Measurements from ENCODE around the gene CREB3L4. TPM values are rescaled to one million over a fixed set of nuclear protein-coding genes. Genes with fewer than 3 reads are reported as not detected.

CREB3L4 gene, protein sequence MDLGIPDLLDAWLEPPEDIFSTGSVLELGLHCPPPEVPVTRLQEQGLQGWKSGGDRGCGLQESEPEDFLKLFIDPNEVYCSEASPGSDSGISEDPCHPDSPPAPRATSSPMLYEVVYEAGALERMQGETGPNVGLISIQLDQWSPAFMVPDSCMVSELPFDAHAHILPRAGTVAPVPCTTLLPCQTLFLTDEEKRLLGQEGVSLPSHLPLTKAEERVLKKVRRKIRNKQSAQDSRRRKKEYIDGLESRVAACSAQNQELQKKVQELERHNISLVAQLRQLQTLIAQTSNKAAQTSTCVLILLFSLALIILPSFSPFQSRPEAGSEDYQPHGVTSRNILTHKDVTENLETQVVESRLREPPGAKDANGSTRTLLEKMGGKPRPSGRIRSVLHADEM
- 6.5 and 7.6 TPM in 2 replicates for total RNA-seq

DNA sequence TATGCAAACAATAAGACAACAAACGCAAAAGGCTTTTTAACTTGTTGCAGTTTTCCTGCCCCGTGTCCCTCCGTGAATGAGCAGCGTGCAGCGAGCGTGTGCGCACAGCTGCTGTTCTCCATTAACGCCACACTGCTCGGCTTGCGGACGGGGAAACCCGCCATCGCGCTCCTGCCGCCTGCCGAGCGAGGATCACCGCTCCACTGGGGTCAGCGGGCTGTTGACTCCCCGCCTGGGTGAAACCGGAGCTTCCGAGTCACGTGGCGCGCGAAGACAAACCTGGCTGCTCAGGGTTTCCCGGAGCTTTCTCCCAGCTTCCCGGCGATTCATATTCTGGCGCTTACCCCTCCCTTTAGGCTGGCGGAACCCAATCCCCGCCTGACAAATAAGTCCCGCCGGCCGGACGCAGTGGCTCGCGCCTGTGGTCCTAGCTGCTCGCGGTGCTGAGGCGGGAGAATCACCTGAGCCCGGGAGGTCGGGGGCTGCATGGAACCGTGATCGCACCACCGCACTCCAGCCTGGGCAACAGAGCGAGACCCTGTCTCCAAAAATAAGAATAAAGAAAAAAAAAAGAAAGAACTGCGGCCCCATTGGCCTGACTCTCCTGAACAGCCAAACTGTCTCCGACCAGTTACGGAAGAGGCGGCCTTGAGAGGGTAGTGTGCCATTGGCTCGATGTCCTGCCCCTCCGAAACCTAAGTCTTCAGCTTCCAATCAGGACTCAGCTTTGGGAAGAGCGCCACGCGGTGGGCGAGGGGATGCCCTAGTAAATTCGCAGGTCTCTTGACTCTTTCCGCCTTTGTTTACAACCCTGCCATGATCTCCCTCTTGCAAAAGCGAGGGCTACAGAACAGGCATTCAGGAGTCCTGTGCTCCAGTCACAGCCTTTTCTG is at the start of gene CREB3L4:
Gene CREB3L4, plus strand, starts transcription at position 796 of the 893 bp plus-strand sequence. CDS start 624 bp downstream, outside the sequence.

DNA sequence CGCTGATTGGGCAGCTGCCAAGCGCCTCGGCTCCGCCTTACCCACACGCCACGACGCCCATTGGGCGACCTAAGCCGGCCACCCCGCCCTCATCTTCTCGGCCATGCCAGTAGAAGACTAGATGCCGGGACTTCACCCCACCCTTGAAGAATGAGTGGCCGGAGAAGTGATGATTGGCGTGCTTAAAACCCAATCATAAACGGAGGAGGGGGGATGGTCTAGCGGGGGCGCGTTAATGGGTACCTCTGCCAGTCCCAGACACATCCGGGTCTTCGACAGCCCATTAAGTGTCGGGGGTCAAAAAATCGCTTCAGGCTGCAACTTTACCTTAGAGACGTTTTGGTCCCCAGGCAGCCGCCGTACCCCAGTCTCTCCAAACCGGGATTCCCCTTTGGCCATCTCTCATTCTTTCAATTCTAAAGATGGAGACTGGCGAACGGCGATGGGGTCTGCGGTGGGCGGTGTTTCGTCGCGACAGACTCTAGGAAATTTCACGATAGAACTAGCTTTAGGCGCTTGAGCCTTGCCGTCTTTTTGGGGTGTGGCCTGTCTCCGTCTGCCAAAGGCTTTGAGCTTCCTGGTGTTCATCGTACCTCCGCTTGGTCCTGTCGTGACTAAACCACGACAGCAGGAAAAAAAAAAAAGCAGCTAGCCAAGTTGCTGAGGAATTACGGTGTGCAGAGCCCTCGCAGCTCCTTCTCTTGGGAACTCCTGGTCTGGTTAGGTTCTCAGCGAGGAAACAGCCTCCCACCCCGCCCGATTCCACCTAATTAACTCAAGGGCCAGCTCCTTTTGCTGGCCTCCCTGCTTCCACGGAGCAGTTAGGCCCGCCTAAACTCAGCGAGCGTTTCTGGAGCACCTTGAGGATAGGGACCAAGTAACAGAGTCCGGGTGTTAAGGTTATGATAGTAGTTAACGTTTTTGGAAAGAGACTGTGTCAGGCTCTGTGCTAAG is 44.5 kb upstream of the CREB3L4 start, which contains the start of gene GATAD2B:
Gene GATAD2B, minus strand, starts transcription at position 1 of the 954 bp plus-strand sequence. CDS start 94,625 bp downstream, outside the sequence.

DNA sequence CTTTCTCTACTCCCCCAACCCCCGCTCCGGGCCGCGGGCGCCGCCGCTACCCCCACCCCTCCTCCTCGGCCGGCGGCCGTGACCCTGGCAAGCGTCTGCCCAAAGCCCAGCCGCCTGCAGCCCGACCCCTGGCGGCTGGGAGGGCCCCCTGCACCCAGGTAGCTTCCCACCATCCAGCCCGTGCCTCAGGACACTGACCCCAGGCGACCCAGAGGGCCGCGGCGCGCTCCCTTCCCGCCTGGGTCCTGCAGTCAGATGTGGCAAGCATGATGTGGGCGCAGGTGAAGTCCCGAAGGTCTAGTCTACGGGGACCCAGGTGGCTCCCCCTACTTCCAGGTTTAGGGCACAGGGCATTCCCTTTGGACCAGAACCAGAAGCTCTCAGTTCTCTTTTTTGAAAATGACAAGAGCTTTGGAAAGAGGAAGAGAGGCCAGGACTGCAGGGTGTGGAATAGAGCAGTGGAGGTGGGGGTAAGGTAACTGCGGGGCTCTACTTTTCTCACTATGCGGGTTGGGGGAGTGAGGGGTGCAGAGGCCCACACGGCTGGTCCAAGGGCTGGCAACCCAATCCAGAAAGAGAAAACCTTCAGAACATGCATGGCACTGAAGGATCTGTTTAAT is 21.0 kb upstream of the CREB3L4 start, which contains the start of gene DENND4B:
Gene DENND4B, minus strand, starts transcription at position 97 of the 620 bp plus-strand sequence. CDS start 2,344 bp downstream, outside the sequence.

DNA sequence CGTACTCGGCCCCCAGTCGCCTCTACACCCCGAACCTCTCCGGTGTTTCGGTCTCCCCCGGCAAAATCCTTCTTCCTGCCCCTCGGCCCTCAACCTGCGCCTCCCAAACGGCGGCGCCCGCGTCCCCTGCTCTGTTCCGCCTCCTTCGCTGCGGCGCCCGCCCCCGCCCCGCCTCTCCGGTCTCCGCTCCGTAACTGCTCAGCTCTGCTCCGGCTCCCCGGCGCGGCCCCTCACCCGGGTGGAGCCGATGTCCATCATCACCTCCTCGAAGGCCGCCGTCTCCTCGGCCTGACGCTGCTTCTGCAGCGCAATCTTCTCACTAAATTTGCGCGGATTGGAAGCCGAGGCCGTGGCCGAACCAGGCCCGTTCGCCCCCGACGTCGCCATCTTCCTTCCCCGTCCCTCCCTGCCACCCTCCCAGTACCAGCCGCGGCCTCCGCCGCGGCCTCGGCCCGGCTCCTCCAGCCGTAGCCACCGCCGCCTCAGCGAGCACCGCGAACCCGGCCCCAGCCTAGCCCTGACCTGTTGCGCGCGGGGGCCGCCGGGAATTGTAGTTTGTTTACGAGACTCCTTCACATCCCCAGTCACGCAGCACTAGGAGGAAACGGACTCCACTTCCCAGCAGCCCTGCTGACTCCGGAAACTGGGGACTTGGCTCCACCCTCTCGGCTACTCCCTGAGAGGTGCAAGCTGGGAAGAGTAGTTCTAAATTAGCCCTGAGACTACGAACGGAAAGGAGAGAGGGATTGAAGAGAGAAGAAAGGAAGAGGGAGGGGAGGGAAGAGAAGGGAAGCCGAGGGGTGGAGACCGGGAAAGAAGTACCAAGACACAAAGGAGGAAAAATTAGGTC is 9.4 kb upstream of the CREB3L4 start, which contains the start of gene CRTC2:
Gene CRTC2, minus strand, starts transcription at position 502 of the 850 bp plus-strand sequence. Its CDS starts 115 bp downstream, at position 387.

DNA sequence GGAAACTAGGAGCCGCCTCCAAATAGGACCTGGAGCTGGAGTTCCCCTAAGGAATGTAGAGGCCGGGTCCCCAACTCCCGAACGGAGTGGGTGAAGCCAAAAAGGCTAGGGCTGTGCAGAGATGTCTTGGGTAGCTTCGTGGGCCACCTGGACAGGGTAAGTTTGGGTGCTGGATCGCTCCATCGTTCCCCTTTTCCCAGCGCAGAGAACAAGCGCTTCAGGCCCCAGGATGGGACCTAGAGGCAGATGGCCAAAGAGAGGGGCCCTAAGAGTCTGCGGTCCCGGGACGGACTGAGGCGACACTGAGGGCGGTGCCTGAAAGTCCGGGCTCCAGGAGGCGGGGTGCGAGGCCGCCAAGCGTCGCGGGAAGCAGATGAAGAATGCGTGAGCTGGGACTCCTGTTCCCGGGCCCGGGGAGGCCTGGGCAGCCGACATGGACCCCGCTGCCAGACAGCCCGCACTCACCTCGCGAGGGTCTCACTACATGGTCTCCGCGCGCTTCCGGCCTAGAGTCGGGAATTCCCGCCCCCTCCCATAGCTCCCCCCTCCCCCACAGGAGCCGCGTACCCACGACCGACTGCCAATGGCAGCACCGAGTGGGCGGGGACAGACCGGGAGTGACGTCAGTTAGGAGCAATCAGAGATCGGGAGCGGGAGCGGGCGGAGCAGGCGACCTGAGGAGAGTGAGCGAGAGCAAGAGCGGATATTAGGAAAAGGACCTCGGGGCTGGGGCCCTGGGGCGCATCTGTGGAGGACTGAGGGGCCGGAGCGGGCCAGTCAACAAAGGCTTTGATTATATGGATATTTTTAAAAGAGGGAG is 4.5 kb upstream of the CREB3L4 start, which contains the start of gene SLC39A1:
Gene SLC39A1, minus strand, starts transcription at position 508 of the 820 bp plus-strand sequence. CDS start 822 bp downstream, outside the sequence.

DNA sequence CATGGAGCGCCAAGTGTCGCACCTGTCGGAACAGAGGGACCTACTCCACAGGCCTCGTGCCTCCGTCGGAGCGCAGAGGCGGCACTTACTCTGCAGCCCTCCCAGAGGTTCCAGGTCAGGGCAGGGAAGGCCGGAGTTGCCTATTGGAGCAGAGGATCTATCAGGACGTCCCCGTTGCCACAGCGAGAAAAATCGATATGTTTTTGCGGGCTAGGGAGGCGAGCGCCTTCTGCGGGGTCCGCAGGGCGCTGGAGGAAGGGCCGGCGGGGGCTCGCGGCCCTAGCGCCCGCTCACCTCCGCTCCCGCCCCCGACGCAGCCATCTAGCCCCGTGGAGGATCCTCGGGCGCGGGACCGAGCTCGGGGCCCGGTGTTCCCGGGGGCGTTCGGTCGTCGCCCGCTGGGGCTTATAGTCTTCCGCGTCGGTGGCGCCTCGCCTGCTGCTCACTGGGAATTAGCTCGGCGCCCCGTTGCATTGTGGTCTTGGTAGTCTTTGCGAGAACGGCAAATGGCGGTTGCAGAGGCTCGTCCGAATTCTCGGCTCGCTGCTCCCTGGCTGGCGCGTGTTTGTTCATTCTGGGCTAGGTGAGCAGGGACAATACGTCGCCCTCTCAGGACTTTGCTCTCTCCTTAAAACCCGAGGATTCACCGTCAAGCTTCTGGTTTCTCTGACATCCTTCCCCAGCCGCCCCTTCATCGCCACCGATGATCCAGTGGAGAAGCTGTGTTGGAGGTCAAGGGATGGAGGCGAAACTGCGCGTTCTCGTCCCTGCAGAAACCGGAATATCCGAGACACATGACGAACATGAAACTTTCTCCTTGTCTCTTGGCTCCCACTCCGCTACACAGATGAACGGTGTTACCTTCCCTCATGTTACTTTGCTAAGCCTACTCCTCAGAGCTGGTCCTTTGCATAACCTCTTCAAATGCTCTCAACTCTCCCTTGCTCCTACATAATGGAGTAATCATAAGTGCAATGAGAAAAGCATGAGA is 9.8 kb downstream of the CREB3L4 start, which contains the start of gene JTB:
Gene JTB, minus strand, starts transcription at position 425 of the 991 bp plus-strand sequence. Its CDS starts 422 bp downstream, at position 3.

DNA sequence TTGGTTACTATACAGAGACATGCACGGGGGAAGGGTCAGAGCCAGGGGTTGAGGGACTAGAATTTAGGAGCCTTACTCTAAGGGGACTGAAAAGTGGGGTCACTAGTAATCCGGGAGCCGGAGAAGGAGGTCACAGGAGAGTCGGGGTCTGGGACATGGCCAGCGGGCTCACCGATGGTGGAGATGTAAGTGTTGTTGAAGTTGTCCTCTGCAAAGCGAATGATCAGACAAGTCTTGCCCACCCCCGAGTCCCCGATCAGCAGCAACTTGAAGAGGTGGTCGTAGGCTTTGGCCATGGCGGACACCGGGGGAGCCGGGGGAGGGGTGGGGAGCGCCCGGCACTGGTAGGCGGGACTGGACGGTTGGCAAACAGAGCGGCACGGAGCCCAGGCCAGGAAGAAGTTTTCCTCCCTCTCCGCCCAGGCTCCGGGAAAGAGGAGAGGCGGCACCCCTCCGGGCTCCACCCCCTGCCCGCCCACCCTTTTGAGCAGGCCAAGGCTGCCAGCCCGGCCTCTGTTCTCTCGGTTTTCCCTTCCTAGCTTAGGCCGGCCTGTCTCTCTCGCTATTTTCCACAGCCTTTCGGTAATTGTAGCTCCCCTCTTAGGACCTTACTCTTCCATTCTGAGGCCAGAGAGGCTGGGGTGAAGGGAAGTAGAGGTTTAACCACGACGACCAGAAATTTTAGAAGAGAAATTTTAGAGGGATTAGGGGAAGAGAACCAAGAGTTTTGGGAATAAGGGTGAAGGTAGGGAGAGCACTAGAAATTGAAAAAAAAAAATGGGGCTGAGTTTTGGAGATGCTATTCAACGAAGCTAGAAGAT is 18.4 kb downstream of the CREB3L4 start, which contains the start of gene RAB13:
Gene RAB13, minus strand, starts transcription at position 399 of the 821 bp plus-strand sequence. Its CDS starts 103 bp downstream, at position 296.

DNA sequence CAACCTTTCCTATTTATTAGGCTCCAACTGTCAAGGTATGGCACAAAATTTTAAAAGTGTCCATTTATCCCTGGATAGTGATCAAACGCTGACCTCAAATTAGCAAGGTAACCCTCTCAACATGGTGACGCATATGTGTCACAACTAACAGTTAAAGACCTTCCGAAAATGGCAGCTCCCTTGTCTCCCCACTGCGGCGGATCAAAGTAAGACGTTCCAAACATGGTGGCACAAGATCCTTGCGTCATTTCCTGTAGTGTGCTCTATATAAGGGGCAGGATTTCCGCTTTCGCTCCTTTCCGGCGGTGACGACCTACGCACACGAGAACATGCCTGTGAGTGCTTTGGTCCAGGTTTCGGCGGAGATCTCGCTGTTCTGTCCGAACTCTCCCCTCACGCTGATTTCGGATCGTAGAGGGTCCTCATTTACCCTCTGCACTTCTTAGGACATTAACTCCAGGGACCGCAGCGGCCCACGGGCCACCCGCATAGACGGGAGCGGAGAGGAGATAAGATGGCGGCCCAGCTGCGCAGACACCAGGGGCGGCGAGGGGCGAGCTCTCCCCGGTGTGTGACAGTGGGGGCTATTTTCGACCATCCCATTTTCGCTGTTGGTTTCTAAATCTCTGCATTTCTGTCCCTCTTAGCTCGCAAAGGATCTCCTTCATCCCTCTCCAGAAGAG is 22.9 kb downstream of the CREB3L4 start, which contains the start of gene RPS27:
Gene RPS27, plus strand, starts transcription at position 295 of the 683 bp plus-strand sequence. Its CDS starts 35 bp downstream, at position 330.

Other genes with a start within 250 kb of the CREB3L4 start
- 26.2 and 31.3 TPM in 2 replicates for gene INTS3, start 239.9 kb upstream of the CREB3L4 start, total RNA-seq
- 10.7 and 11.6 TPM in 2 replicates for gene SLC27A3, start 192.5 kb upstream of the CREB3L4 start, total RNA-seq
- gene GATAD2B, start 44.9 kb upstream of the CREB3L4 start, total RNA-seq, result 2.6 and 4.7 TPM in 2 replicates
- gene DENND4B, start 21.2 kb upstream of the CREB3L4 start, total RNA-seq, result 12.4 and 13.9 TPM in 2 replicates
- 2.6 and 2.8 TPM in 2 replicates for gene CRTC2, start 9.3 kb upstream of the CREB3L4 start, total RNA-seq
- gene SLC39A1, start 4.4 kb upstream of the CREB3L4 start, total RNA-seq, result 101 and 104 TPM in 2 replicates
- 97.8 and 120 TPM in 2 replicates for gene JTB, start 9.8 kb downstream of the CREB3L4 start, total RNA-seq
- gene RAB13, start 18.4 kb downstream of the CREB3L4 start, total RNA-seq, result 91.4 and 101 TPM in 2 replicates
- gene RPS27, start 22.9 kb downstream of the CREB3L4 start, total RNA-seq, result 1,797 and 2,271 TPM in 2 replicates
- gene NUP210L, start 187.2 kb downstream of the CREB3L4 start, total RNA-seq, result 0.12 and 0.13 TPM in 2 replicates
- 595 and 615 TPM in 2 replicates for gene TPM3, start 224.2 kb downstream of the CREB3L4 start, total RNA-seq
- gene CFAP141, start 238.4 kb downstream of the CREB3L4 start, total RNA-seq, result not detected in 2 replicates